C4-2B (cell line): Measurements from ENCODE around the gene RANBP17.
"Not testable (repeated sequence)": the region's sequence is repeated elsewhere in the genome, so short reads cannot be mapped to it uniquely, and the experiment has no call there.

Experiments used
- H3K27ac ChIP-seq: fragments of 450-650 bp; 2 replicates; pipeline ENCODE4 v1.5.1; 2017
- CTCF ChIP-seq: fragments of 450-650 bp; conservative IDR thresholded peaks from 2 replicates; pipeline ENCODE4 v1.5.1; 2017; ENCODE audit warnings: mild to moderate bottlenecking
- ZFX ChIP-seq: fragments of 450-650 bp; IDR thresholded peaks from 2 replicates; pipeline ENCODE4 v1.6.1; 2017

Gene RANBP17

DNA sequence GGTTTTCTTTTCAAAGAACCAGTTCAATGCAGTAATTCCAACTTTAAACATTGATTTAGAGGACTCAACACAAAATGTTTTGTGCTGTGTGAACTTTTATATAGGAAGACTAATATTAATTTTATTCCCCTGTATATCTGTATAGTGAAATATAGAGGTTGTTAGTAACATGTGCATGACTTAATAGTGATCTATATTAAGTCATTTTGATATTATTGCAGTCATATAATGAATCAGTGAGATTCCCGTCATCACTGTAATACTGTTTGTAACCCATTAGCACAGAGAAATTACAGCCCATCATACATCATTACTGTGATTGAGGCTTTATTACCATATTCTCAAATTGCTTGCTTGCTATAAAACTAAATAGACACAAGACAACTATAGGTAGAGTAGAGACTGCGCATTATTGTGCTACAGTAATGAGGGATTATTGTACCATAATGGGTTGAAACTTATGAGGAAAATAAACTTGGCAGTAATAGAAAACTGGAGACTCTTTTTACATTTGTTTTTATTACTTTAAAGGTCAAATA, 170.7 kb downstream of the RANBP17 start:
- TF ChIP-seq ZFX (no peak), CTCF (no peak)
- H3K27ac ChIP-seq = no peak overlapping the region

- not testable (repeated sequence) for H3K27ac ChIP-seq
Measured at GRCh38 chr5:171041893-171042292, 180.1 kb downstream of the RANBP17 start.

GRCh38 chr5:171050916-171051315, 189.1 kb downstream of the RANBP17 start:
- no peak overlapping the region for H3K27ac ChIP-seq
- TF ChIP-seq ZFX (no peak), CTCF (no peak)

DNA sequence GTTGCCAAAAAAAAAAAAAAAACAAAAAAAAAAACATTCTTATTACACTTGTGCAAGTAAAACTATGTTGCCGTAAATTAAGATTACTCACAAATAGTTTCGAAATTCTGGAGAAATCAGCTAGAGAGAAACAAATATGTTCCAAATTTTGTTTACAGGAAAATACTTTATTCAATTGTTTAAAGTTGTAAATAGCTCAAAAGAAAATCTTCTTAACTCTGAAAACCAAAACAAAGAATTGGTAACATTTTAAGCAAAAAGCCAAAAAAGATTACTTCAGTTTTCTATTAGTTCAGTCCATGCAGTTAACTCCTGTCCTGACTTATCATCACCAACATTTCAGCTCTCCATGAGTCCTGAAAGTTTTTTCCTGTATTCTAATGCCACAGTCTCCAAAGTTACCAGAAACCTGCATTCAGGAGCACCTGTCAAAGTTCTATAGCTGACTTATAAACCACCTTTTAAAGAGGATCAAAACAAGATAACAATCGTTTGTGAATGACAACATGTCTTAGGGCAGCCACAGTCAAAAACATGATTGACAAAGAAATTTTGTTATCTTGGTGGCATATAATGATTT, 194.1 kb downstream of the RANBP17 start:
- no peak overlapping the region for H3K27ac ChIP-seq
- TF ChIP-seq CTCF = no peak
- TF ChIP-seq ZFX = no peak

DNA sequence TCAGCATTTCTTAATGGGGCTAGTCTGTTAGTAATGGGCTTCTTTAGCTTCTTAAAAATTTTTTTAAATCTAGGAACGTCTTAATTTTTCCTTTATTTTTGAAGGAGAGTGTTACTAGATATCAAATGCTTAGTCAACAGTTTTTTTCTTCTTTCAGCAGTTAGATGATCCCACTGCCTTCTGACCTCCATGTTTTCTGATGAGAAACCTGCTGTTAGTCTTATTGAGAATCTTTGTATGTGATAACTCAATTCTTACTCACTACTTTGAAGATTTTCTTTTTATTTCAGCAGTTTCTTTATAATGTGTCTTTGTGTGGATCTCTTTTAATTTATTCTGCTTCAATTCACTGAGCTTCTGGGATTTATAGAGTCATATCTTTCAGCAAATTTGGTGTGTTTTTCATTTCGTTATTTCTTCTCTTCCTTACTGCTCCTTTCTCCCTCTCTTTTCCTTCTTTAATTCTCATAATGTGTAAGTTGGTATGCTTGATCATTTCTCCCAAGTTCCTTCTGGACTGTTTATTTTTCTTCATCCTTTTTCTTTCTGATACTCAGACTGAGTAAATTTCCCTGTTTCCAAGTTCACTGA, 205.8 kb downstream of the RANBP17 start:
- H3K27ac ChIP-seq = no peak overlapping the region
- TF ChIP-seq ZFX (no peak), CTCF (no peak)

GRCh38 chr5:171074747-171075146, 212.9 kb downstream of the RANBP17 start:
- no peak for TF ChIP-seq CTCF
- TF ChIP-seq ZFX = no peak

DNA sequence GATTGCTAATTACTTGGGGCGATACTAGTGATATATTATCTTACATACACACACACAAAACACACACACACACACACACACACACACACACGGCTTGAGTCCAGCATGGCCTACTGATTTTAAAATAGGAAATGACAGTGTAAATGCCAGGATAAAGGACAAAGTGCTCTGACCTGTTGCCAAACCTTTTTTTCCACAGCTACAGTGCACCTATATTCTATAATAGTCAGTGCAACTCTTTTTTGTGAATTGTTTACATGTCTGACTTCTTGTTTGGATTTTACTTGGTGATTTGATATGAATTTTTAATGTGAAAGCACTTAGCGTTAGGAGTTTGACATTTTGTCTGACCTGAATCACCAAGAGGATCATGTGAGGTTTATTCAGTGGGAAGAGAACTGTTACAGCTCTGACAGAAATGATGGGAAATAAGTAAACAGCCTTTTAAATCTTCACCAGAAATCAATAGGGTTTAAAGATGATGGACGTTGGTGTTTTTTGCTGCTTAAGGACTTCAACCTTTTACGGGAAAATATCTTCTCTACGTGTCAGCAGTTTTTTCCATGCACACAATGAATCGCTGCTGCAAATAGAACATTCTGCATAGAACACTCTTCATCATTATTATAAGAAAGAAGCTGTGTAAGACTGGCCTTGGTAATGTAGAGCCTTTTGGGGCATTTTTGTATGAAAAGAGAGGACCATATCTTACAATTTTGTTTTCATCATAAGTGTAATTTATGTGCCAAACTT, 218.5 kb downstream of the RANBP17 start:
- no peak overlapping the region for H3K27ac ChIP-seq
- TF ChIP-seq CTCF (no peak), ZFX (no peak)

More at GRCh38 chr5:171074747-171075146, 212.9 kb downstream of the RANBP17 start:
- no peak overlapping the region for H3K27ac ChIP-seq
